HUES48 (cell line): ENCODE results near the gene MFAP5.

Source experiments
- H3K27ac ChIP-seq: one replicate; pipeline ENCODE4 v1.7.0; 2013; ENCODE audit warnings: low read depth, low read length, inconsistent platforms
- H3K27me3 ChIP-seq: 2 replicates; pipeline ENCODE4 v1.6.1; 2013; ENCODE audit warnings: mild to moderate bottlenecking, low read length; ENCODE audit not compliant: control insufficient read depth, insufficient read depth
- H3K36me3 ChIP-seq: 2 replicates; pipeline ENCODE4 v1.6.1; 2013; ENCODE audit warnings: low read length; ENCODE audit not compliant: control insufficient read depth, insufficient read depth
- H3K4me1 ChIP-seq: 2 replicates; pipeline ENCODE4 v1.6.1; 2013; ENCODE audit warnings: mild to moderate bottlenecking, low read length; ENCODE audit not compliant: control insufficient read depth, insufficient read depth
- H3K4me3 ChIP-seq: 2 replicates; pipeline ENCODE4 v1.5.1; 2013; ENCODE audit warnings: mild to moderate bottlenecking, low read depth, low read length
- H3K9ac ChIP-seq: 2 replicates; pipeline ENCODE4 v1.6.1; 2013; ENCODE audit warnings: mild to moderate bottlenecking, low read depth, low read length, moderate library complexity
- H3K9me3 ChIP-seq: 2 replicates; pipeline ENCODE4 v1.6.1; 2013; ENCODE audit warnings: low read length; ENCODE audit not compliant: control insufficient read depth, insufficient read depth

The MFAP5 gene

GRCh38 chr12:8672381-8672780, 9.8 kb upstream of the MFAP5 start:
- H3K4me3 ChIP-seq = no peak overlapping the region
- no peaks in the 10 kb centered on the region for H3K4me1 ChIP-seq
- no peaks in the 10 kb centered on the region for H3K36me3 ChIP-seq
- no peak overlapping the region for H3K27ac ChIP-seq
- no peak overlapping the region for H3K9ac ChIP-seq
- no peaks in the 10 kb centered on the region; the same call in 1 of the 2 replicates for H3K9me3 ChIP-seq
- H3K27me3 ChIP-seq = no peaks in the 10 kb centered on the region

GRCh38 chr12:8668441-8668840, 5.8 kb upstream of the MFAP5 start:
- Histone ChIP-seq H3K27ac (no peak overlapping the region), H3K27me3 (no peaks in the 10 kb centered on the region), H3K4me1 (no peaks in the 10 kb centered on the region), H3K9me3 (no peaks in the 10 kb centered on the region; the same call in 1 of the 2 replicates), H3K36me3 (no peaks in the 10 kb centered on the region), H3K9ac (no peak overlapping the region), H3K4me3 (no peak overlapping the region)

- Histone ChIP-seq H3K4me3 (no peak overlapping the region), H3K27ac (no peak overlapping the region), H3K9ac (no peak overlapping the region)
Measured at GRCh38 chr12:8667270-8667669, 4.6 kb upstream of the MFAP5 start.

DNA sequence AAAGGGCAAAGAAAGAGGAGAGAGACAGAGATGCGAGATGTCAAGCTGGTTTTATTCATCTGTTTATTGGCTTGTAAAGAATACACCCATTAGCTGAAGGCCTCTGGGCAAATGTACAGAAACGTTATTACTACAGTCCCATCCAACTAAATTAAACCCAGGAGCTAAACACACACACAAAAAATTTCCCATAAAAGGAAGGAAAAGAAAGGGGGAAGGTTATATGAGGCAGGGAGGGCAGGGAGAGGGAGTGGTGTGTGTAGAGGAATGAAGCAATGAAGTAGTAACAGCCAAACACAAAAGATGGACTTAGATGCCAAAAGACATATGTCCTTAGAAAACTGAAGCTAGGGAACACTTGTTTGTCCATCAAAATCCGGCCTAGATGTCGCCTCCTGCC, 3.1 kb upstream of the MFAP5 start:
- H3K9me3 ChIP-seq = no peaks in the 10 kb centered on the region; the same call in 1 of the 2 replicates
- no peaks in the 10 kb centered on the region for H3K4me1 ChIP-seq
- H3K36me3 ChIP-seq = no peaks in the 10 kb centered on the region
- no peaks in the 10 kb centered on the region for H3K27me3 ChIP-seq
- H3K4me3 ChIP-seq = no peak overlapping the region
- no peak overlapping the region for H3K27ac ChIP-seq
- H3K9ac ChIP-seq = no peak overlapping the region

More at GRCh38 chr12:8667270-8667669, 4.6 kb upstream of the MFAP5 start:
- Histone ChIP-seq H3K36me3 (no peaks in the 10 kb centered on the region), H3K27me3 (no peaks in the 10 kb centered on the region), H3K9me3 (no peaks in the 10 kb centered on the region; the same call in 1 of the 2 replicates), H3K4me1 (no peaks in the 10 kb centered on the region)

DNA sequence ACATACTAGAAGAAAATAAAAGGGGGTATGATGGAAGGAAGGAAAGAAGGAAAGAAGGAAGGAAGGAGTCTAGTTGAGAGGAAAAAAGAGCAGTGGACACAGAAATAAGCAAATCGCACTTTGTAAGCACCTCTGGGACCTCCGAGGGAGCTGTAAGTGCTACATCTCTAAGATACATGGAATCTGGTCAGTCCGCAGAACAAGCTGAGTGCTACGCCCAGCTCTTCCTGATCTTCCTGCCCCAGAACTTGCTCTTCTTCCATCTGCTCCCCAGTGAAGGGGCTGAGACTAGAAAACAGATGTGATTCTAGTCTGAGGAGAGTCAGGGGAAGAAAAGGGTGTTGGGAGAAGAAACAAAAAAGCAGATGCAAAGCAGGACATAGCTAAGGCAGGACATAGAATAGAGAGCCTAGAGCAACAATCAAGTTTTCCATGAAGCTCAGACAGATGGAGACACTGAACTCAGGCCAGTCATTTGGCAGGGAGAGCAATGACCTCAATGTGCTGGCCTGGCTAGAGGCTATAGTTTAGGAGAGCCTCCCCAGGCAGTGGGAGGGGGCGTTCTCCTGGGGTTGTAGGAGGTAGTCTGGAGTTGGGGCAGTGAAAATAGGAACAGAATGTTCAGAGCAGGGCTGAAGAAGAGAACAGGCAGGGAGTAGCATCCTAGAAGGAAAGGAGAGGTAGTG, 1.7 kb upstream of the MFAP5 start:
- H3K9ac ChIP-seq = no peak overlapping the region
- H3K27ac ChIP-seq = no peak overlapping the region
- no peaks in the 10 kb centered on the region for H3K36me3 ChIP-seq
- no peaks in the 10 kb centered on the region for H3K27me3 ChIP-seq
- no peaks in the 10 kb centered on the region for H3K4me1 ChIP-seq
- no peaks in the 10 kb centered on the region for H3K9me3 ChIP-seq
- H3K4me3 ChIP-seq = no peak overlapping the region

GRCh38 chr12:8661751-8662150, 875 bp downstream of the MFAP5 start:
- H3K27ac ChIP-seq = no peak overlapping the region
- no peaks in the 10 kb centered on the region for H3K4me1 ChIP-seq
- H3K27me3 ChIP-seq = no peaks in the 10 kb centered on the region
- H3K36me3 ChIP-seq = no peaks in the 10 kb centered on the region
- no peaks in the 10 kb centered on the region for H3K9me3 ChIP-seq
- H3K4me3 ChIP-seq = no peak overlapping the region
- no peak overlapping the region for H3K9ac ChIP-seq

DNA sequence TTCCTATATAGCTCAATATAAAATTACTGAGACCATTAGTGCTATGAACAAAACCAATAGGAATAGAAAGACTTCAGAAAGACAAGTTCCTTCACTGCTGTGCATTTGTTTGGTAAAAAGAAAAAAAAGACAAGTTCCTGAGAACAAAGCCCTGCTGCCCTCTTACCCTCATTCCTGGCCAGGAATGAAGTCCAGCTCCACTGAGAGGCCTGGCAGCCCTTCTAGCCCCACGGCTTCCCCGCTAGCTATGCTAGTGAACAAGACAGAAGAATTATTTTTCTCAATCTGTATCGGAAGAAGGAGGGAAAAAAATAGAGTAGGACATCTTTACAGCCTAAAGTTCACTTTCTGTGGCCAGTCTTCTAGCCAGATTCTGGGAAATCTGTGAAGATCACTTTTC, 1.6 kb downstream of the MFAP5 start:
- no peak overlapping the region for H3K27ac ChIP-seq
- no peak overlapping the region for H3K4me3 ChIP-seq
- no peaks in the 10 kb centered on the region for H3K4me1 ChIP-seq

GRCh38 chr12:8658346-8658745, 4.3 kb downstream of the MFAP5 start:
- H3K4me3 ChIP-seq = no peak overlapping the region
- no peaks in the 10 kb centered on the region for H3K36me3 ChIP-seq
- no peak overlapping the region for H3K9ac ChIP-seq
- no peaks in the 10 kb centered on the region for H3K9me3 ChIP-seq
- H3K27ac ChIP-seq = no peak overlapping the region
- H3K27me3 ChIP-seq = no peaks in the 10 kb centered on the region
- no peaks in the 10 kb centered on the region for H3K4me1 ChIP-seq

More for the DNA sequence above, 1.6 kb downstream of the MFAP5 start:
- Histone ChIP-seq H3K27me3 (no peaks in the 10 kb centered on the region), H3K9me3 (no peaks in the 10 kb centered on the region), H3K36me3 (no peaks in the 10 kb centered on the region), H3K9ac (no peak overlapping the region)

DNA sequence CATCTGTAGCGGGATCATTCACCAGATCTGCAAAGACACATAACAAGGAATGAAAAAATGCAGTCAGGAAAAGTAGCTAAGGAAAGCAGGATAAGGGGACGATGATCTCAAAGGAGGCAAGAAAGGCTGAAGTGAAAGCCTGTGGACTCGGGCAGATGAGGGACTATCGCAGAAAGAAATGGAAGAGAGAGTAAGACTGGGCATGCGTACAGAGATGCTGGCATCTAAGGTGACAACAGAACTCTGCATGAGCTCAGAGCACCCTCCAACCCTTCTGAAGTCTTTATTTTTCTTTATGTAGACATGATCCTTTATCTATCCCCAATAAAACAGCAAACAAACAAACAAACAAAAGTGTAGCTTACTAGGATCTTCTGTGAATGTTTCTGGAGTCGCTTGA, 7.2 kb downstream of the MFAP5 start:
- H3K36me3 ChIP-seq = no peaks in the 10 kb centered on the region
- no peak overlapping the region for H3K27ac ChIP-seq
- no peaks in the 10 kb centered on the region for H3K4me1 ChIP-seq
- H3K9me3 ChIP-seq = no peaks in the 10 kb centered on the region
- H3K9ac ChIP-seq = no peak overlapping the region
- no peak overlapping the region for H3K4me3 ChIP-seq
- no peaks in the 10 kb centered on the region for H3K27me3 ChIP-seq

DNA sequence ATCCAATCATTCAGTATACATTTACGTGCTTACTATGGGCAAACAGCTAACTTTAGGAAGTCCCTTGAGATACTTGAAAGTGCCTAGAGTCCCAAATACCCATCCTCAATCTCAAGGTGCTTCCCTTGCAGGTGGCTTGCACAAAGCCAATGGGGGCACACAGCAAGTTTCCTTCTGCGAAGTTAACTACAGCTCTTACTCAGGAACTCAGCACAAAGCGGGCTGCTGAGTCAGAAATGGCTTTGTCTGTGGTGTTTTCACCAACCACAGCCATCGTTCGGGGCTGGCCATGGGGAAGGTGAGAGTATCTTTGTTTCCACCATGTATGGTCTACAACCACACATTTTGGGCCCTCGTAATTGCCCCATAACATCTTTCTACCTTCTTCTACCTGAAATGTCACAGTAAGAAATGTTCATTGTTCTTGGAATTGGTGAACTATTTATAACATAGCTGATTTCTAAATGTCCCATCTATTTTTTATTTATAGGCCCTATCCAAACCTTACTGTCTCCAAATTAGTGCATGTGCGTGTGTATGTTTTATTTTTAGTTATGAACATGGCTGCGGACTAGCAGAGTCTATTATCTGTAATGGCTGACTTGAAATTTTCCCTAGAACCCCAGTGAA, 13.9 kb downstream of the MFAP5 start:
- Histone ChIP-seq H3K4me1 (peaks cover 7% of the 10 kb centered on the region), H3K36me3 (no peaks in the 10 kb centered on the region), H3K9me3 (no peaks in the 10 kb centered on the region), H3K27me3 (0 out of 2 replicates have a peak, but pooled peaks cover 2% of the 10 kb centered on the region), H3K4me3 (no peak overlapping the region), H3K27ac (no peak overlapping the region), H3K9ac (no peak overlapping the region)

DNA sequence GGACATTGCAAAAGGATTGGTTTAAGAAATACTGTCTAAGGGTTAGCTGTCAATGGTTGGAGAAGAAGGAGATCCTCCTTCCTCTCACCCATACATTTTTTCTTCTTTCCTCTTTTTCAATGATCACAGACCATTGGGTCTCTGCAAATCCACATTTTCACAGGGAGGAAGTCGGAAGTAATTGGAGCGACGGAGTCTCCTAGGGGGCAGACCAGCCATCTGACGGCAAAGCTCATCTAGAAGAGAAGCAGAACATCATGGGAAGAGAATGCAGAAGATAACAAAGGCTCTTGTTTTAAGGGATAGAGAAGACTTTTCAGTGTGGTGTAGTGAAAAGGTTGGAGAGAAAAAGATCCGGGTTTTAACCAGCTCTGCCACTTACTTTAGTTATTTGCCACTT, 14.7 kb downstream of the MFAP5 start:
- Histone ChIP-seq H3K27me3 (0 out of 2 replicates have a peak, but pooled peaks cover 2% of the 10 kb centered on the region), H3K36me3 (no peaks in the 10 kb centered on the region), H3K4me3 (no peak overlapping the region), H3K9me3 (no peaks in the 10 kb centered on the region), H3K9ac (no peak overlapping the region), H3K4me1 (peaks cover 7% of the 10 kb centered on the region), H3K27ac (no peak overlapping the region)
